Measurements from ENCODE around the gene HNRNPD.

GRCh38 chr4:82394896-82395295 is 21.1 kb upstream of the HNRNPD start:
- TF ChIP-seq TCF4 (CRISPR knock-in tag; IDR thresholded peaks at IDR 0.05; ENCODE audit: borderline replicate concordance): no peak
- TF ChIP-seq PATZ1 (CRISPR knock-in tag; IDR thresholded peaks at IDR 0.05; ENCODE audit: borderline replicate concordance): no peak
- no peak for TF ChIP-seq CSDC2 (CRISPR knock-in tag; IDR thresholded peaks at IDR 0.05)
- no peak for TF ChIP-seq PPARA (CRISPR knock-in tag; IDR thresholded peaks at IDR 0.05; ENCODE audit: borderline replicate concordance)
- no peak for TF ChIP-seq ARNTL (CRISPR knock-in tag; IDR thresholded peaks at IDR 0.05; ENCODE audit: borderline replicate concordance, low read depth)
- TF ChIP-seq ZC3H10 (CRISPR knock-in tag; IDR thresholded peaks at IDR 0.05): no peak
- TF ChIP-seq, protein P1, sequence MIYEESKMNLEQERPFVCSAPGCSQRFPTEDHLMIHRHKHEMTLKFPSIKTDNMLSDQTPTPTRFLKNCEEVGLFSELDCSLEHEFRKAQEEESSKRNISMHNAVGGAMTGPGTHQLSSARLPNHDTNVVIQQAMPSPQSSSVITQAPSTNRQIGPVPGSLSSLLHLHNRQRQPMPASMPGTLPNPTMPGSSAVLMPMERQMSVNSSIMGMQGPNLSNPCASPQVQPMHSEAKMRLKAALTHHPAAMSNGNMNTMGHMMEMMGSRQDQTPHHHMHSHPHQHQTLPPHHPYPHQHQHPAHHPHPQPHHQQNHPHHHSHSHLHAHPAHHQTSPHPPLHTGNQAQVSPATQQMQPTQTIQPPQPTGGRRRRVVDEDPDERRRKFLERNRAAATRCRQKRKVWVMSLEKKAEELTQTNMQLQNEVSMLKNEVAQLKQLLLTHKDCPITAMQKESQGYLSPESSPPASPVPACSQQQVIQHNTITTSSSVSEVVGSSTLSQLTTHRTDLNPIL (CRISPR knock-in tag; IDR thresholded peaks at IDR 0.05; ENCODE audit: low read depth): no peak
- TF ChIP-seq ZNF565 (CRISPR knock-in tag; conservative IDR thresholded peaks at IDR 0.05; ENCODE audit: low read depth): no peak
- TF ChIP-seq ZFP30 (CRISPR knock-in tag; IDR thresholded peaks at IDR 0.05): no peak
- TF ChIP-seq, protein P2, sequence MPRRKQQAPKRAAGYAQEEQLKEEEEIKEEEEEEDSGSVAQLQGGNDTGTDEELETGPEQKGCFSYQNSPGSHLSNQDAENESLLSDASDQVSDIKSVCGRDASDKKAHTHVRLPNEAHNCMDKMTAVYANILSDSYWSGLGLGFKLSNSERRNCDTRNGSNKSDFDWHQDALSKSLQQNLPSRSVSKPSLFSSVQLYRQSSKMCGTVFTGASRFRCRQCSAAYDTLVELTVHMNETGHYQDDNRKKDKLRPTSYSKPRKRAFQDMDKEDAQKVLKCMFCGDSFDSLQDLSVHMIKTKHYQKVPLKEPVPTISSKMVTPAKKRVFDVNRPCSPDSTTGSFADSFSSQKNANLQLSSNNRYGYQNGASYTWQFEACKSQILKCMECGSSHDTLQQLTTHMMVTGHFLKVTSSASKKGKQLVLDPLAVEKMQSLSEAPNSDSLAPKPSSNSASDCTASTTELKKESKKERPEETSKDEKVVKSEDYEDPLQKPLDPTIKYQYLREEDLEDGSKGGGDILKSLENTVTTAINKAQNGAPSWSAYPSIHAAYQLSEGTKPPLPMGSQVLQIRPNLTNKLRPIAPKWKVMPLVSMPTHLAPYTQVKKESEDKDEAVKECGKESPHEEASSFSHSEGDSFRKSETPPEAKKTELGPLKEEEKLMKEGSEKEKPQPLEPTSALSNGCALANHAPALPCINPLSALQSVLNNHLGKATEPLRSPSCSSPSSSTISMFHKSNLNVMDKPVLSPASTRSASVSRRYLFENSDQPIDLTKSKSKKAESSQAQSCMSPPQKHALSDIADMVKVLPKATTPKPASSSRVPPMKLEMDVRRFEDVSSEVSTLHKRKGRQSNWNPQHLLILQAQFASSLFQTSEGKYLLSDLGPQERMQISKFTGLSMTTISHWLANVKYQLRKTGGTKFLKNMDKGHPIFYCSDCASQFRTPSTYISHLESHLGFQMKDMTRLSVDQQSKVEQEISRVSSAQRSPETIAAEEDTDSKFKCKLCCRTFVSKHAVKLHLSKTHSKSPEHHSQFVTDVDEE (CRISPR knock-in tag; IDR thresholded peaks at IDR 0.05): no peak
- TF ChIP-seq ZNF70 (CRISPR knock-in tag; IDR thresholded peaks at IDR 0.05): no peak

Measured in SK-N-SH treated with all-trans-retinoic acid at 6 μM for 48 hours (cell line).